Mesenchymal stem cell (in vitro differentiated cells and primary cell): ENCODE measurements around the gene NCCRP1.

Experiments
- DNase-seq: peaks from one replicate; pipeline ENCODE4 v3.0.0-alpha.2; 2013
- H2AFZ ChIP-seq: one replicate; pipeline ENCODE4 v1.6.1; 2013; ENCODE audit warnings: low read depth, mild to moderate bottlenecking, control low read depth, inconsistent platforms, low read length, moderate library complexity
- H2AK5ac ChIP-seq: 2 replicates; pipeline ENCODE4 v1.6.1; 2013; ENCODE audit warnings: low read length, moderate library complexity, mild to moderate bottlenecking, inconsistent platforms; ENCODE audit not compliant: severe bottlenecking
- H2BK120ac ChIP-seq: one replicate; pipeline ENCODE4 v1.6.1; 2013; ENCODE audit warnings: low read depth, mild to moderate bottlenecking, inconsistent platforms, low read length, moderate library complexity
- H2BK12ac ChIP-seq, 2 experiments: one replicate each; pipeline ENCODE4 v1.6.1; 2013; ENCODE audit warnings: inconsistent platforms in 2 of 2, low read length in 2 of 2, mild to moderate bottlenecking in 2 of 2, moderate library complexity in 2 of 2, control low read depth in 1 of 2
- H2BK15ac ChIP-seq: one replicate; pipeline ENCODE4 v1.6.1; 2013; ENCODE audit warnings: mild to moderate bottlenecking, low read depth, inconsistent platforms; ENCODE audit not compliant: poor library complexity, severe bottlenecking
- H2BK5ac ChIP-seq: 2 replicates; pipeline ENCODE4 v1.6.1; 2013; ENCODE audit warnings: low read depth, mild to moderate bottlenecking, low read length, control low read depth, inconsistent platforms; ENCODE audit not compliant: poor library complexity, severe bottlenecking
- H3K14ac ChIP-seq, 2 experiments: one replicate each; pipeline ENCODE4 v1.6.1; 2013; ENCODE audit warnings: inconsistent platforms in 2 of 2, low read length in 2 of 2, control low read depth in 1 of 2, mild to moderate bottlenecking in 1 of 2, moderate library complexity in 1 of 2
- H3K18ac ChIP-seq, 2 experiments: one replicate each; pipeline ENCODE4 v1.6.1; 2013; ENCODE audit warnings: inconsistent platforms in 2 of 2, low read length in 2 of 2, control low read depth in 1 of 2, low read depth in 1 of 2, mild to moderate bottlenecking in 1 of 2
- H3K23ac ChIP-seq, 2 experiments: one replicate each; pipeline ENCODE4 v1.6.1; 2013; ENCODE audit warnings: inconsistent platforms in 2 of 2, low read length in 2 of 2, mild to moderate bottlenecking in 2 of 2, moderate library complexity in 2 of 2, control low read depth in 1 of 2
- H3K27ac ChIP-seq: 2 replicates; pipeline ENCODE4 v1.5.1; 2013; ENCODE audit warnings: mild to moderate bottlenecking, moderate library complexity, low read length, control low read depth, inconsistent platforms; ENCODE audit not compliant: poor library complexity, severe bottlenecking
- H3K27me3 ChIP-seq, 2 experiments: 2 replicates each; pipeline versions ENCODE4 v1.6.1 to v1.7.0; 2013; ENCODE audit warnings: low read length in 2 of 2, mild to moderate bottlenecking in 2 of 2, moderate library complexity in 2 of 2, control low read depth in 1 of 2, inconsistent platforms in 1 of 2; ENCODE audit not compliant: control insufficient read depth in 1 of 2, insufficient read depth in 1 of 2
- H3K36me3 ChIP-seq, 2 experiments: 2 replicates each; pipeline versions ENCODE4 v1.6.1 to v1.7.0; 2013; ENCODE audit warnings: low read length in 2 of 2, control low read depth in 1 of 2, inconsistent platforms in 1 of 2, low read depth in 1 of 2, mild to moderate bottlenecking in 1 of 2; ENCODE audit not compliant: insufficient read depth in 2 of 2, control insufficient read depth in 1 of 2
- H3K4ac ChIP-seq, 2 experiments: one replicate each; pipeline ENCODE4 v1.6.1; 2013; ENCODE audit warnings: inconsistent platforms in 2 of 2, low read length in 2 of 2, mild to moderate bottlenecking in 2 of 2, moderate library complexity in 2 of 2, control low read depth in 1 of 2, low read depth in 1 of 2
- H3K4me1 ChIP-seq: 2 replicates; pipeline ENCODE4 v1.6.1; 2013; ENCODE audit warnings: low read depth, low read length, control low read depth; ENCODE audit not compliant: control insufficient read depth, insufficient read depth
- H3K4me2 ChIP-seq: 2 replicates; pipeline ENCODE4 v1.6.1; 2013; ENCODE audit warnings: low read length, mild to moderate bottlenecking, inconsistent platforms; ENCODE audit not compliant: poor library complexity, severe bottlenecking
- H3K4me3 ChIP-seq, 2 experiments: 2 replicates each; pipeline versions ENCODE4 v1.5.1 to v1.7.0; 2013; ENCODE audit warnings: low read length in 2 of 2, mild to moderate bottlenecking in 2 of 2, control low read depth in 1 of 2, low read depth in 1 of 2; ENCODE audit not compliant: insufficient read depth in 1 of 2
- H3K79me1 ChIP-seq: replicated peaks from 2 replicates; pipeline ENCODE4 v1.6.1; 2013; ENCODE audit warnings: mild to moderate bottlenecking, control low read depth, low read length, inconsistent platforms; ENCODE audit not compliant: poor library complexity, severe bottlenecking
- H3K9ac ChIP-seq: 2 replicates; pipeline ENCODE4 v1.7.0; 2013; ENCODE audit warnings: mild to moderate bottlenecking, low read length, moderate library complexity
- H3K9me3 ChIP-seq: 2 replicates; pipeline ENCODE4 v1.7.0; 2013; ENCODE audit warnings: mild to moderate bottlenecking, low read length; ENCODE audit not compliant: control insufficient read depth
- H4K8ac ChIP-seq: one replicate; pipeline ENCODE4 v1.6.1; 2013; ENCODE audit warnings: inconsistent platforms, mild to moderate bottlenecking, low read length, moderate library complexity
- H4K91ac ChIP-seq: one replicate; pipeline ENCODE4 v1.6.1; 2013; ENCODE audit warnings: mild to moderate bottlenecking, low read length, inconsistent platforms
- WGBS: methylation state at CpG from one replicate; pipeline ENCODE4 v1.1.7; 2013; ENCODE audit warnings: mixed read lengths; 5-methylcytosine and 5-hydroxymethylcytosine counted together

NCCRP1 gene

DNA sequence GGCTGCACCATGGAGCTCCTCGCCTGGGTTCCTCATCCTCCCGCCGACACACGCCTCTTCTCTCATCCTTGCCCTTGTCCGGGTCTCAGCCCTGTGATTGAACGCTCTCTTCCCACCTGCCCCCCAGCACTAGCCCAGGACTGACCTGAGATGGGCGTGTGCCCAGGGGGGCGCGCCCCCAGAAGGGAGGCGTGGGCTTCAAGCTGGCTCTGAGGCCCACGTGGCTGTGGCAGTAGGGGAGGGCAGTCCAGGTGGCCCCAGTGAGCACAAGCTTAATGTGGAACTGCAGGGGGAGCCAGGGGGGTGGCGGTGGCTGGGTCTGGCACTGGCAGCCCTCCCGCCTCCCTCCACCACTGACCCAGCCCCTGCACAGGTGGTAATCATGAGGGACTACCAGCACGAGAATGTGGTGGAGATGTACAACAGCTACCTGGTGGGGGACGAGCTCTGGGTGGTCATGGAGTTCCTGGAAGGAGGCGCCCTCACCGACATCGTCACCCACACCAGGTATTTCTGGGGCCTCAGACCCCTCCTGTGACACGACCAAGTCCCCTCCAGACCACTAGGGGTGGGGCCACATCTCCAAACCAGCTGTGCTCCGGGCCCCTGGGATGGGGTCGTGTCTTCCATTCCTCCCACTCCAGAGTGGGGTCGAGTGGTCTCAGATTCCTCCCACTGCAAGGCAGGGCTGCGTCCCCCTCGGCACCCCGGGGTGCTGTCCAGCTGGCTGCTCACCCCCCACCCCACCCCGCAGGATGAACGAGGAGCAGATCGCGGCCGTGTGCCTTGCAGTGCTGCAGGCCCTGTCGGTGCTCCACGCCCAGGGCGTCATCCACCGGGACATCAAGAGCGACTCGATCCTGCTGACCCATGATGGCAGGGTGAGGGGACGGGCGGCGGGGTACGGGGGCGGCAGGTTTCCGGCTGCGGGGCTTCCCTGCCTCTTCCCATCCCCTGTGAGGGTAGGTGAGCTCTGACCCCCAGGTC, 21.9 kb upstream of the NCCRP1 start:
- H2BK15ac ChIP-seq, result no peak overlapping the region
- H3K9ac ChIP-seq, result no peak overlapping the region
- H3K23ac ChIP-seq, result no peak overlapping the region
- H3K18ac ChIP-seq, result no peak overlapping the region
- no peak overlapping the region for H3K4ac ChIP-seq
- H3K4me1 ChIP-seq, result peaks cover 19% of the 10 kb centered on the region
- H3K9me3 ChIP-seq, result no peaks in the 10 kb centered on the region
- H2BK12ac ChIP-seq, result no peak overlapping the region
- H3K4me3 ChIP-seq, result no peak overlapping the region
- no peak overlapping the region for H2BK5ac ChIP-seq
- 94% methylated on average over 40 of the region's 43 CpGs for WGBS
- no peak overlapping the region for H2AK5ac ChIP-seq
- peaks cover 34% of the 10 kb centered on the region for H3K79me1 ChIP-seq
- peaks cover 44 to 98% of the 10 kb centered on the region in 2 experiments for H3K36me3 ChIP-seq
- no peak overlapping the region for H3K14ac ChIP-seq
- H2BK120ac ChIP-seq, result no peak overlapping the region
- no peak overlapping the region for H2AFZ ChIP-seq
- no peak overlapping the region for H4K8ac ChIP-seq
- H3K4me2 ChIP-seq, result no peak overlapping the region
- no peak overlapping the region for H4K91ac ChIP-seq
- no peaks in the 10 kb centered on the region for H3K27me3 ChIP-seq
- no peak overlapping the region for H3K27ac ChIP-seq
- DNase-seq, result no peak

DNA sequence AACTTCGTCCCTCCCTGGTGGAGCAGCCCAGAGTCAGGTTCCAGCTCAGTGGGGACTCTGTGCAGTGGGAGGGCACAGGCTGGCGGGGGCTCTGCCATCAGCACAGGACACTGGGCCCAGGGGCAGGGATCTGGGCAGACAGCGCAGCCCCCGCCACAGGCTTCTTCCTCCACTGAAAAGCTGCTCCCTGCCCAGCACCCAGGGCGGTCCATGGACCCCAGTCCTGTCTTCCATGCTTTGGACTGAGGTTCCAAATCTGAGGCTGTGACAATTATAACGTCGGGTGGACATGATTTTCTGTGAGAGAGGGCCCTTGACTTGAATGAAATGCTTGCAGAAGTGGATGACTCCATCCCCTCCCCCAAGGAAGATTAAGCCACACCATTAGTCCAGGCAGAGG, 21.2 kb upstream of the NCCRP1 start:
- no peak overlapping the region for H4K8ac ChIP-seq
- no peak overlapping the region for H2BK120ac ChIP-seq
- H3K4me1 ChIP-seq, result peaks cover 19% of the 10 kb centered on the region
- no peak overlapping the region for H2AFZ ChIP-seq
- 90% methylated on average over 7 of the region's 7 CpGs for WGBS
- no peak overlapping the region for H3K14ac ChIP-seq
- no peak overlapping the region for H4K91ac ChIP-seq
- no peak overlapping the region for H3K9ac ChIP-seq
- H3K4me3 ChIP-seq, result no peak overlapping the region
- no peak overlapping the region for H3K23ac ChIP-seq
- H3K9me3 ChIP-seq, result no peaks in the 10 kb centered on the region
- no peak overlapping the region for H3K4ac ChIP-seq
- no peak overlapping the region for H2BK12ac ChIP-seq
- no peaks in the 10 kb centered on the region for H3K27me3 ChIP-seq
- H3K18ac ChIP-seq, result no peak overlapping the region
- no peak overlapping the region for H2BK15ac ChIP-seq
- H2BK5ac ChIP-seq, result no peak overlapping the region
- peaks cover 31% of the 10 kb centered on the region for H3K79me1 ChIP-seq
- no peak overlapping the region for H3K4me2 ChIP-seq
- H3K27ac ChIP-seq, result no peak overlapping the region
- peaks cover 48 to 95% of the 10 kb centered on the region in 2 experiments for H3K36me3 ChIP-seq
- DNase-seq, result no peak
- no peak overlapping the region for H2AK5ac ChIP-seq

DNA sequence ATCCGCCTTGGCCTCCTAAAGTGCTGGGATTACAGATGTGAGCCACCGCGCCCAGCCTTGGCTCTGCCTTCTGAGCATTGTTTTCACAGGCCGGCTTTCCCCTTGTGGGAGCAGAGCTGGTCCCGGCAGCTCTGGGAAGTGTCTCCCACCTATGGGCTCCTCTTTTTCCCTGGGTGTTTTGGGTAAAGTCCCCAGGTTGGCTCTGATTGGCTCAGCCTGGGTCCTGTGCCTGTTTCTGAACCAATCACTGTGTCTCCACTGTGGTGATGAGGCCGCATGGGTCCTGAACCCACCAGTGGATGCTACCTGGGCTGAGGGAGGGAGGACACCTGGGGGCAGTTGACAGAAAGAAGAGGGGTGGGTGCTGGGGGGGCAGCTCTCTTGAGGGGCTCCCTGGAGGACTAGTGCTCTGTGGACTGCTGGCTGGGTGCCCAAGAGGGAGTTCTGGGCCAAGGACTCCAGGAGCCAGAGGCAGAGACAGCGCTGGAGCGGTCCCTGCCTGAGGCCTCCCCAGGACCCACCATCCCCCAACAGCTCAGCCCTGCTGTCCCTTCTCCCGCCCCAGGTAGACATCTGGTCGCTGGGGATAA, 19.6 kb upstream of the NCCRP1 start:
- H2BK5ac ChIP-seq, result no peak overlapping the region
- no peak overlapping the region for H3K4me3 ChIP-seq
- H4K8ac ChIP-seq, result no peak overlapping the region
- H2BK120ac ChIP-seq, result no peak overlapping the region
- no peak overlapping the region for H3K4me2 ChIP-seq
- peaks cover 27% of the 10 kb centered on the region for H3K79me1 ChIP-seq
- no peak overlapping the region for H3K23ac ChIP-seq
- H3K27me3 ChIP-seq, result no peaks in the 10 kb centered on the region
- no peak overlapping the region for H2AK5ac ChIP-seq
- no peak overlapping the region for H3K18ac ChIP-seq
- H2AFZ ChIP-seq, result no peak overlapping the region
- H3K4ac ChIP-seq, result no peak overlapping the region
- no peak overlapping the region for H3K14ac ChIP-seq
- H2BK15ac ChIP-seq, result no peak overlapping the region
- no peak overlapping the region for H2BK12ac ChIP-seq
- H3K27ac ChIP-seq, result no peak overlapping the region
- WGBS, result 97% methylated on average over 8 of the region's 10 CpGs
- no peaks in the 10 kb centered on the region for H3K9me3 ChIP-seq
- DNase-seq, result no peak
- H3K36me3 ChIP-seq, result peaks cover 48 to 95% of the 10 kb centered on the region in 2 experiments
- no peak overlapping the region for H4K91ac ChIP-seq
- H3K4me1 ChIP-seq, result peaks cover 6% of the 10 kb centered on the region
- H3K9ac ChIP-seq, result no peak overlapping the region

DNA sequence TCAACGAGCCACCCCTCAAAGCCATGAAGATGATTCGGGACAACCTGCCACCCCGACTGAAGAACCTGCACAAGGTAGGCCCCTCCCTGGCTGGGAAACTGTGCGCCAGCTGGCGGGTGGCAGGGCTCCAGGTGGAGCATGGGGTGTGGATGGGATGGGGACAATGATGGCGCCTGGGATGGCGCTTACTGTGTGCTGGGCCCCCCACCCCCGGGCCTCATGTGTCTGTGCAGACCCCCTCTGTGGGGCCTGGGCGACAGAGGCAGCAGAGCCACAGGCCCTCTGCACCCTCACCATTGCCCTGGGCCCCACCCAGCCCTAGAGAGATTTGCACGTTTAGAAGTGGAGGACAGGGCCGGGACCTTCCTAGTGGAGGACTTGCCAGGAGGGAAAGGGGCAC, 19.0 kb upstream of the NCCRP1 start:
- Histone ChIP-seq H3K27me3 (no peaks in the 10 kb centered on the region), H3K18ac (no peak overlapping the region), H2BK15ac (no peak overlapping the region), H3K9ac (no peak overlapping the region), H3K4me1 (peaks cover 3% of the 10 kb centered on the region), H3K23ac (no peak overlapping the region), H3K27ac (no peak overlapping the region), H2AFZ (no peak overlapping the region), H2BK120ac (no peak overlapping the region), H4K91ac (no peak overlapping the region), H2AK5ac (no peak overlapping the region), H3K9me3 (no peaks in the 10 kb centered on the region), H2BK5ac (no peak overlapping the region), H3K36me3 (peaks cover 48 to 90% of the 10 kb centered on the region in 2 experiments), H3K79me1 (peaks cover 22% of the 10 kb centered on the region), H3K4ac (no peak overlapping the region), H3K4me3 (no peak overlapping the region), H3K4me2 (no peak overlapping the region), H3K14ac (no peak overlapping the region), H2BK12ac (no peak overlapping the region), H4K8ac (no peak overlapping the region)
- 95% methylated on average over 10 of the region's 11 CpGs for WGBS
- DNase-seq, result no peak
